HCT116 (cell line): ENCODE results near the gene SPEF2. TPM values are rescaled to one million over a fixed set of nuclear protein-coding genes. Genes with fewer than 3 reads are reported as not detected.

Experiments
- ATAC-seq: fragments of 200-7000 bp; cut with Tn5 transposase; 2 replicates; pipeline ENCODE4 v1.9.1; 2020; ENCODE audit warnings: mild to moderate bottlenecking, moderate library complexity
- BruUV-seq: library from RNA; stranded (reverse); fragments of 400-500 nt; replicated peaks from 2 replicates; lab custom pipeline; 2021; lab: Mats Ljungman, UMichigan
- CTCF ChIA-PET: fragments of 300-600 bp; sonication (Branson Sonifier 250); formaldehyde crosslinking; loops from one replicate; lab custom pipeline; 2021; ENCODE audit warnings: antibody characterized with exemption; lab: Charles Lee
- POLR2A ChIA-PET: fragments of 300-600, 350-600 bp; sonication (Branson Sonifier 250); formaldehyde crosslinking; loops from one replicate; lab custom pipeline; 2021; ENCODE audit warnings: antibody characterized with exemption; lab: Charles Lee
- RAD21 ChIA-PET, 2 experiments: fragments of 300-600 bp; sonication (Branson Sonifier 250); formaldehyde crosslinking; loops; one replicate each; lab custom pipeline; 2023; ENCODE audit warnings: low total read pairs in 2 of 2; ENCODE audit not compliant: uncharacterized antibody in 2 of 2, unreplicated experiment in 2 of 2, low non-redundant PET in 1 of 2; lab: Charles Lee
- DNase-seq: peaks from one replicate; pipeline ENCODE4 v3.0.0-alpha.2; 2010; ENCODE audit warnings: low read depth, low spot score
- H2AFZ ChIP-seq: fragments of 200-600 bp; shearing (Covaris generic), sonication (generic); 2 replicates; pipeline ENCODE4 v1.6.1; 2017; ENCODE audit warnings: low read depth, mixed run types, mixed read lengths, antibody characterized with exemption, low read length; ENCODE audit not compliant: poor library complexity, severe bottlenecking
- H3K27ac ChIP-seq: 2 replicates; pipeline ENCODE4 v1.5.1; 2012; ENCODE audit warnings: low read depth, low read length
- H3K27me3 ChIP-seq: fragments of 200-600 bp; sonication (generic); 2 replicates; pipeline ENCODE4 v1.6.1; 2016; ENCODE audit warnings: mixed run types, low read length, mixed read lengths; ENCODE audit not compliant: insufficient read depth
- H3K36me3 ChIP-seq, 2 experiments: fragments of 200-500 bp in 1 of 2; fragments of 200-600 bp in 1 of 2; sonication (Bioruptor generic) in 1 of 2; sonication (generic) in 1 of 2; 2 replicates each; pipeline versions ENCODE4 v1.5.1 to v1.6.1; 2014 to 2016; ENCODE audit warnings: low read length in 2 of 2, inconsistent platforms in 1 of 2, mixed read lengths in 1 of 2, mixed run types in 1 of 2; ENCODE audit not compliant: insufficient read depth in 2 of 2, control insufficient read depth in 1 of 2
- H3K4me1 ChIP-seq, 2 experiments: fragments of 200-600 bp in 1 of 2; sonication (generic) in 1 of 2; 2 replicates each; pipeline versions ENCODE4 v1.5.1 to v1.6.1; 2012 to 2017; ENCODE audit warnings: low read length in 2 of 2, inconsistent platforms in 1 of 2, mild to moderate bottlenecking in 1 of 2, mixed read lengths in 1 of 2, mixed run types in 1 of 2, moderate library complexity in 1 of 2; ENCODE audit not compliant: insufficient read depth in 2 of 2, control insufficient read depth in 1 of 2
- H3K4me2 ChIP-seq: fragments of 200-600 bp; sonication (generic); 2 replicates; pipeline ENCODE4 v1.6.1; 2017; ENCODE audit warnings: mixed run types, low read length, mixed read lengths
- H3K4me3 ChIP-seq, 2 experiments: fragments of 200-600 bp in 1 of 2; sonication (generic) in 1 of 2; replicated peaks in 1 of 2; 2 replicates each; pipeline ENCODE4 v1.5.1; 2011 to 2016; ENCODE audit warnings: low read length in 2 of 2, control low read depth in 1 of 2, low read depth in 1 of 2, mild to moderate bottlenecking in 1 of 2, mixed read lengths in 1 of 2, mixed run types in 1 of 2
- H3K79me2 ChIP-seq: fragments of 200-600 bp; sonication (generic); 2 replicates; pipeline ENCODE4 v1.6.1; 2017; ENCODE audit warnings: mild to moderate bottlenecking, mixed run types, low read length, moderate library complexity, mixed read lengths; ENCODE audit not compliant: insufficient read depth
- H3K9ac ChIP-seq: fragments of 200-600 bp; sonication (generic); 2 replicates; pipeline ENCODE4 v1.6.1; 2016; ENCODE audit warnings: low read length, mixed read lengths
- H3K9me2 ChIP-seq: fragments of 200-600 bp; sonication (generic), shearing (Covaris generic); 2 replicates; pipeline ENCODE4 v1.6.1; 2017; ENCODE audit warnings: mixed run types, mild to moderate bottlenecking, moderate library complexity; ENCODE audit not compliant: insufficient read depth
- H3K9me3 ChIP-seq, 2 experiments: fragments of 200-500 bp in 1 of 2; fragments of 200-600 bp in 1 of 2; sonication (Bioruptor generic) in 1 of 2; sonication (generic) in 1 of 2; 2 replicates each; pipeline ENCODE4 v1.6.1; 2014 to 2017; ENCODE audit warnings: low read length in 2 of 2, mixed read lengths in 2 of 2, inconsistent platforms in 1 of 2, low read depth in 1 of 2, mild to moderate bottlenecking in 1 of 2, mixed run types in 1 of 2, moderate library complexity in 1 of 2; ENCODE audit not compliant: control insufficient read depth in 1 of 2, insufficient read depth in 1 of 2
- H4K20me1 ChIP-seq: fragments of 200-600 bp; sonication (generic), shearing (Covaris generic); 2 replicates; pipeline ENCODE4 v1.6.1; 2017; ENCODE audit warnings: mixed run types, mild to moderate bottlenecking, moderate library complexity; ENCODE audit not compliant: insufficient read depth
- CBX3 ChIP-seq: IDR thresholded peaks from 2 replicates; pipeline ENCODE4 v1.6.1; 2012; ENCODE audit warnings: low read depth
- EGR1 ChIP-seq: IDR thresholded peaks from 2 replicates; pipeline ENCODE4 v1.6.1; 2012; ENCODE audit warnings: low read depth
- EZH2 ChIP-seq: fragments of 200-600 bp; sonication (generic); IDR thresholded peaks from 2 replicates; pipeline ENCODE4 v1.6.1; 2017; ENCODE audit warnings: antibody characterized with exemption, mixed run types
- JUND ChIP-seq: IDR thresholded peaks from 2 replicates; pipeline ENCODE4 v1.6.1; 2012
- REST ChIP-seq: IDR thresholded peaks from 2 replicates; pipeline ENCODE4 v1.6.1; 2012; ENCODE audit warnings: low read depth
- TCF7L2 ChIP-seq: IDR thresholded peaks from 2 replicates; pipeline ENCODE4 v1.7.0; 2011; ENCODE audit warnings: borderline replicate concordance, inconsistent platforms; ENCODE audit not compliant: insufficient read depth, insufficient read length; ENCODE audit errors: extremely low read depth
- ZBTB33 ChIP-seq: IDR thresholded peaks from 2 replicates; pipeline ENCODE4 v1.6.1; 2011; ENCODE audit warnings: mild to moderate bottlenecking, low read length, moderate library complexity; ENCODE audit not compliant: insufficient replicate concordance; ENCODE audit errors: extremely low read depth
- ZFX ChIP-seq: fragments of 450-650 bp; IDR thresholded peaks from 2 replicates; pipeline ENCODE4 v1.6.1; 2017
- intact Hi-C: fragments of 100-400 bp; cut with micrococcal nuclease; formaldehyde crosslinking; loops from 2 replicates; pipeline ENCODE4 v1.10.0; 2022
- total RNA-seq: library from RNA; stranded (reverse); gene quantifications from one replicate; pipeline ENCODE4 v1.2.1, GENCODE V29; 2021; ENCODE audit not compliant: unreplicated experiment

Gene SPEF2
- total RNA-seq, 1 experiment from 2014 or later = 4.6 TPM

- TF ChIP-seq ZBTB33 (no peak), REST (no peak), TCF7L2 (no peak), CBX3 (no peak), EGR1 (no peak), ZFX (no peak)
These were observed 203.8 kb downstream of the SPEF2 start (continued) for GRCh38 chr5:35821513-35821912.

- no peaks in the 10 kb centered on the region for H3K4me1 ChIP-seq
- no peaks in the 10 kb centered on the region for H3K9me2 ChIP-seq
- no peak overlapping the region for H3K27ac ChIP-seq
- H3K4me2 ChIP-seq = no peak overlapping the region
- H3K27me3 ChIP-seq = peaks cover 31% of the 10 kb centered on the region
- H3K36me3 ChIP-seq = no peaks in the 10 kb centered on the region
- H3K79me2 ChIP-seq = no peaks in the 10 kb centered on the region
- H4K20me1 ChIP-seq = no peaks in the 10 kb centered on the region
- TF ChIP-seq JUND (no peak), EZH2 (no peak), EGR1 (no peak), ZBTB33 (no peak), CBX3 (no peak)
- intact Hi-C loops = no loop called here
- CTCF ChIA-PET = interaction anchor here (1.3 kb wide), 1 partner anchor 104 kb away, joined by 3 read pairs; no protein-coding TSS in a partner anchor
- ATAC-seq (no peak), DNase-seq (no peak)
- RAD21 ChIA-PET = no interaction called here
- POLR2A ChIA-PET = no interaction called here
- H3K4me3 ChIP-seq = no peak overlapping the region
- H3K9me3 ChIP-seq = no peaks in the 10 kb centered on the region
- H2AFZ ChIP-seq = no peak overlapping the region
- H3K9ac ChIP-seq = no peak overlapping the region
- no TSS peak for BruUV-seq
These were observed 204.8 kb downstream of the SPEF2 start for GRCh38 chr5:35822511-35822910.
